ENCODE measurements around the gene DFFB.

Gene DFFB

GRCh38 chr1:3842912-3843311, 14.4 kb upstream of the DFFB start:
- TF ChIP-seq ZNF433 (tag by site-specific recombination; IDR thresholded peaks at IDR 0.05; ENCODE audit: low read depth) (no peak), SETDB1 (IDR thresholded peaks at IDR 0.05; ENCODE audit: insufficient read length, low read length) (no peak), ZNF16 (tag by site-specific recombination; IDR thresholded peaks at IDR 0.05; ENCODE audit: low read depth) (no peak), ZNF473 (tag by site-specific recombination; IDR thresholded peaks at IDR 0.05) (no peak), ZNF621 (tag by site-specific recombination; IDR thresholded peaks at IDR 0.05) (no peak), HOXC10 (CRISPR knock-in tag; IDR thresholded peaks at IDR 0.05) (no peak), ZNF623 (tag by site-specific recombination; IDR thresholded peaks at IDR 0.05) (no peak), ZNF184 (tag by site-specific recombination; IDR thresholded peaks at IDR 0.05) (no peak), ZNF596 (tag by site-specific recombination; IDR thresholded peaks at IDR 0.05) (no peak), ZBTB1 (tag by site-specific recombination; IDR thresholded peaks at IDR 0.05) (no peak), FEZF1 (tag by site-specific recombination; IDR thresholded peaks at IDR 0.05) (no peak), KLF1 (tag by site-specific recombination; IDR thresholded peaks at IDR 0.05) (no peak), ZNF140 (tag by site-specific recombination; IDR thresholded peaks at IDR 0.05) (no peak), ZNF26 (tag by site-specific recombination; IDR thresholded peaks at IDR 0.05) (no peak), ZNF610 (tag by site-specific recombination; IDR thresholded peaks at IDR 0.05; ENCODE audit: borderline replicate concordance) (no peak), ZNF146 (tag by site-specific recombination; IDR thresholded peaks at IDR 0.05) (no peak)
- TF ChIP-seq, protein P1, sequence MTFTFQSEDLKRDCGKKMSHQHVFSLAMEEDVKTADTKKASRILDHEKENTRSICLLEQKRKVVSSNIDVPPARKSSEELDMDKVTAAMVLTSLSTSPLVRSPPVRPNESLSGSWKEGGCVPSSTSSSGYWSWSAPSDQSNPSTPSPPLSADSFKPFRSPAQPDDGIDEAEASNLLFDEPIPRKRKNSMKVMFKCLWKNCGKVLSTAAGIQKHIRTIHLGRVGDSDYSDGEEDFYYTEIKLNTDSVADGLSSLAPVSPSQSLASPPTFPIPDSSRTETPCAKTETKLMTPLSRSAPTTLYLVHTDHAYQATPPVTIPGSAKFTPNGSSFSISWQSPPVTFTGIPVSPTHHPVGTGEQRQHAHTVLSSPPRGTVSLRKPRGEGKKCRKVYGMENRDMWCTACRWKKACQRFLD (tag by site-specific recombination; IDR thresholded peaks at IDR 0.05): no peak
- TF ChIP-seq, protein P2, sequence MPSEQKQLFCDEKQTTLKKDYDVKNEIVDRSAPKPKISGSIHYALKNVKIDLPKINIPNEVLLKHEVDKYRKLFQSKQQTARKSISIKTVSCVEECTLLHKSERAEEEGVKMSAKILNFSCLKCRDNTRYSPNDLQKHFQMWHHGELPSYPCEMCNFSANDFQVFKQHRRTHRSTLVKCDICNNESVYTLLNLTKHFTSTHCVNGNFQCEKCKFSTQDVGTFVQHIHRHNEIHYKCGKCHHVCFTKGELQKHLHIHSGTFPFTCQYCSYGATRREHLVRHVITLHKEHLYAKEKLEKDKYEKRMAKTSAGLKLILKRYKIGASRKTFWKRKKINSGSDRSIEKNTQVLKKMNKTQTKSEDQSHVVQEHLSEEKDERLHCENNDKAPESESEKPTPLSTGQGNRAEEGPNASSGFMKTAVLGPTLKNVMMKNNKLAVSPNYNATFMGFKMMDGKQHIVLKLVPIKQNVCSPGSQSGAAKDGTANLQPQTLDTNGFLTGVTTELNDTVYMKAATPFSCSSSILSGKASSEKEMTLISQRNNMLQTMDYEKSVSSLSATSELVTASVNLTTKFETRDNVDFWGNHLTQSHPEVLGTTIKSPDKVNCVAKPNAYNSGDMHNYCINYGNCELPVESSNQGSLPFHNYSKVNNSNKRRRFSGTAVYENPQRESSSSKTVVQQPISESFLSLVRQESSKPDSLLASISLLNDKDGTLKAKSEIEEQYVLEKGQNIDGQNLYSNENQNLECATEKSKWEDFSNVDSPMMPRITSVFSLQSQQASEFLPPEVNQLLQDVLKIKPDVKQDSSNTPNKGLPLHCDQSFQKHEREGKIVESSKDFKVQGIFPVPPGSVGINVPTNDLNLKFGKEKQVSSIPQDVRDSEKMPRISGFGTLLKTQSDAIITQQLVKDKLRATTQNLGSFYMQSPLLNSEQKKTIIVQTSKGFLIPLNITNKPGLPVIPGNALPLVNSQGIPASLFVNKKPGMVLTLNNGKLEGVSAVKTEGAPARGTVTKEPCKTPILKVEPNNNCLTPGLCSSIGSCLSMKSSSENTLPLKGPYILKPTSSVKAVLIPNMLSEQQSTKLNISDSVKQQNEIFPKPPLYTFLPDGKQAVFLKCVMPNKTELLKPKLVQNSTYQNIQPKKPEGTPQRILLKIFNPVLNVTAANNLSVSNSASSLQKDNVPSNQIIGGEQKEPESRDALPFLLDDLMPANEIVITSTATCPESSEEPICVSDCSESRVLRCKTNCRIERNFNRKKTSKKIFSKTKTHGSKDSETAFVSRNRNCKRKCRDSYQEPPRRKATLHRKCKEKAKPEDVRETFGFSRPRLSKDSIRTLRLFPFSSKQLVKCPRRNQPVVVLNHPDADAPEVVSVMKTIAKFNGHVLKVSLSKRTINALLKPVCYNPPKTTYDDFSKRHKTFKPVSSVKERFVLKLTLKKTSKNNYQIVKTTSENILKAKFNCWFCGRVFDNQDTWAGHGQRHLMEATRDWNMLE (tag by site-specific recombination; conservative IDR thresholded peaks at IDR 0.05; ENCODE audit: low read depth): no peak
- ChIA-PET CTCF (no interaction called here), POLR2A (no interaction called here)
- Histone ChIP-seq H3K9me3 (ENCODE audit: control insufficient read depth, insufficient read depth, low read depth, low read length) (no peaks in the 10 kb centered on the region), H3K4me1 (ENCODE audit: control insufficient read depth, insufficient read depth, low read length) (no peaks in the 10 kb centered on the region), H3K4me3 (ENCODE audit: low read depth, low read length) (no peak overlapping the region), H3K36me3 (ENCODE audit: control insufficient read depth in 2 of 2, insufficient read depth in 1 of 2, low read length in 2 of 2) (peaks cover 27 to 91% of the 10 kb centered on the region in 2 experiments), H3K27ac (ENCODE audit: extremely low read depth, low read depth, low read length) (no peak overlapping the region)

- H3K27ac ChIP-seq (ENCODE audit: extremely low read depth, low read depth, low read length): no peak overlapping the region
- TF ChIP-seq ZNF274 (IDR thresholded peaks at IDR 0.05; ENCODE audit: low read length) (no peak), ZNF274 (tag by site-specific recombination; IDR thresholded peaks at IDR 0.05; ENCODE audit: borderline replicate concordance) (no peak), ZNF221 (tag by site-specific recombination; IDR thresholded peaks at IDR 0.05; ENCODE audit: borderline replicate concordance) (no peak), ZNF394 (tag by site-specific recombination; IDR thresholded peaks at IDR 0.05; ENCODE audit: borderline replicate concordance) (no peak), ZNF629 (tag by site-specific recombination; IDR thresholded peaks at IDR 0.05) (no peak), ZNF747 (tag by site-specific recombination; IDR thresholded peaks at IDR 0.05) (no peak), ZNF350 (tag by site-specific recombination; IDR thresholded peaks at IDR 0.05) (no peak), ZNF146 (tag by site-specific recombination; IDR thresholded peaks at IDR 0.05) (no peak), ZNF239 (tag by site-specific recombination; IDR thresholded peaks at IDR 0.05) (no peak), ZNF610 (tag by site-specific recombination; IDR thresholded peaks at IDR 0.05; ENCODE audit: borderline replicate concordance) (no peak)
- TF ChIP-seq, protein P3, sequence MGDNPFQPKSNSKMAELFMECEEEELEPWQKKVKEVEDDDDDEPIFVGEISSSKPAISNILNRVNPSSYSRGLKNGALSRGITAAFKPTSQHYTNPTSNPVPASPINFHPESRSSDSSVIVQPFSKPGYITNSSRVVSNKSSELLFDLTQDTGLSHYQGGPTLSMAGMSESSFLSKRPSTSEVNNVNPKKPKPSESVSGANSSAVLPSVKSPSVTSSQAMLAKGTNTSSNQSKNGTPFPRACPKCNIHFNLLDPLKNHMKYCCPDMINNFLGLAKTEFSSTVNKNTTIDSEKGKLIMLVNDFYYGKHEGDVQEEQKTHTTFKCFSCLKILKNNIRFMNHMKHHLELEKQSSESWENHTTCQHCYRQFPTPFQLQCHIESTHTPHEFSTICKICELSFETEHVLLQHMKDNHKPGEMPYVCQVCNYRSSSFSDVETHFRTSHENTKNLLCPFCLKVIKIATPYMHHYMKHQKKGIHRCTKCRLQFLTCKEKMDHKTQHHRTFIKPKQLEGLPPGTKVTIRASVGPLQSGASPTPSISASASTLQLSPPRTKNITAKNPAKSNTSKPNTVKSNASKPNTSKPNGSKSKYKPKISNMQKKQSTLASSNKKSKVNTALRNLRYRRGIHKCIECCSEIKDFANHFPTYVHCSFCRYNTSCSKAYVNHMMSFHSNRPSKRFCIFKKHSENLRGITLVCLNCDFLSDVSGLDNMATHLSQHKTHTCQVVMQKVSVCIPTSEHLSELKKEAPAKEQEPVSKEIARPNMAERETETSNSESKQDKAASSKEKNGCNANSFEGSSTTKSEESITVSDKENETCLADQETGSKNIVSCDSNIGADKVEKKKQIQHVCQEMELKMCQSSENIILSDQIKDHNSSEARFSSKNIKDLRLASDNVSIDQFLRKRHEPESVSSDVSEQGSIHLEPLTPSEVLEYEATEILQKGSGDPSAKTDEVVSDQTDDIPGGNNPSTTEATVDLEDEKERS (tag by site-specific recombination; IDR thresholded peaks at IDR 0.05): no peak
- H3K4me1 ChIP-seq (ENCODE audit: control insufficient read depth, insufficient read depth, low read length): no peaks in the 10 kb centered on the region
- peaks cover 16 to 89% of the 10 kb centered on the region in 2 experiments for H3K36me3 ChIP-seq (ENCODE audit: control insufficient read depth in 2 of 2, insufficient read depth in 1 of 2, low read length in 2 of 2)
- CTCF ChIA-PET: interaction anchor here (0.9 kb wide), 1 partner anchor 122 kb away, joined by 4 read pairs; no protein-coding TSS in a partner anchor
- no peak overlapping the region for H3K4me3 ChIP-seq (ENCODE audit: low read depth, low read length)
- H3K9me3 ChIP-seq (ENCODE audit: control insufficient read depth, insufficient read depth, low read depth, low read length): no peaks in the 10 kb centered on the region
- POLR2A ChIA-PET: interaction anchor here (0.6 kb wide), 1 partner anchor 54 kb away, joined by 4 read pairs; the partner anchor contains the start of gene C1orf174
These were observed 10.7 kb upstream of the DFFB start for GRCh38 chr1:3846541-3846940.

Measured in HEK293 (cell line).